Lower leg skin (tissue), 4 donors: Measurements from ENCODE around the gene CLIP2. TPM values are rescaled to one million over a fixed set of nuclear protein-coding genes. Genes with fewer than 3 reads are reported as not detected.
"Not testable (repeated sequence)": the region's sequence is repeated elsewhere in the genome, so short reads cannot be mapped to it uniquely, and the experiment has no call there.

ENCODE experiments used
- DNase-seq, 2 donors: peaks; one replicate each; pipeline ENCODE4 v3.0.0-alpha.2; 2019; ENCODE audit warnings: low spot score in 2 of 2
- H3K4me3 ChIP-seq: fragments of 200-600 bp; sonication (generic); 2 replicates; pipeline ENCODE4 v1.5.1; 2017; ENCODE audit warnings: mild to moderate bottlenecking, low read depth; ENCODE audit not compliant: poor library complexity, severe bottlenecking
- POLR2A ChIP-seq, 2 donors: fragments of 450-650 bp; IDR thresholded peaks; one replicate each; pipeline ENCODE4 v1.6.1; 2016 to 2017; ENCODE audit warnings: antibody characterized with exemption in 2 of 2, mild to moderate bottlenecking in 1 of 2, moderate library complexity in 1 of 2
- WGBS, 2 donors: methylation state at CpG; one replicate each; pipeline ENCODE4 v1.1.5; 2018; 5-methylcytosine and 5-hydroxymethylcytosine counted together
- intact Hi-C: fragments of 100-400 bp; cut with DNase I; formaldehyde crosslinking; loops from one replicate; pipeline ENCODE4 v1.15.0; 2023; ENCODE audit warnings: low total_unique reads
- total RNA-seq, 4 donors: library from RNA; depleted of rRNA; stranded (reverse); fragments of >200 nt; gene quantifications; one replicate each; pipeline ENCODE4 v1.1.0, GENCODE V29; 2016
- TF ChIP-seq, protein P1 (sequence below), 3 donors: fragments of 450-650 bp; IDR thresholded peaks; one replicate each; pipeline ENCODE4 v1.5.1; 2016; ENCODE audit warnings: antibody characterized with exemption in 3 of 3, mild to moderate bottlenecking in 3 of 3, moderate library complexity in 2 of 3

The CLIP2 gene
- total RNA-seq, 4 donors from 2014 or later = 29.1 to 60.2 (median 52.5) TPM

DNA sequence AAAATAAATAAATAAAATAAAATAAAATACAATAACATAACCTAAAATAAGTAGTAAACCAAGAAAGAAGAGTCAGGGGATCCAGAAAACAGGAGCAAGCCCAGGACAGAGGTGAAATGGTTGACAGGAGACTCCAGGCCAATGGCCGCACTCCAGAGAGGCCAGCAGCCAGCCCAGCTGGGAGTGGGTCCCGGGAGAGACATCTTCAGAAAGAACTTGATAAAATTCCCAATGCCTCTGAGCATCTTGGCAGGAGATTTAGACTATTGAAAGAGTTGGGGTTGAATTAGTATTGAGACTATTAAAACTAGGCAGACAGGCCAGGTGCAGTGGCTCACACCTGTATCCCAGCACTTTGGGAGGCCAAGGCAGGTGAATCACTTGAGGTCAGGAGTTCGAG lies 62.6 kb downstream of the CLIP2 start:
- no peak for DNase-seq
- intact Hi-C loops = no loop called here
- TF ChIP-seq POLR2A (IDR thresholded peaks at IDR 0.05) = no peak
- 43 to 65% methylated on average over 3 of the region's 3 CpGs for WGBS, 2 donors
- H3K4me3 ChIP-seq = no peak overlapping the region

DNA sequence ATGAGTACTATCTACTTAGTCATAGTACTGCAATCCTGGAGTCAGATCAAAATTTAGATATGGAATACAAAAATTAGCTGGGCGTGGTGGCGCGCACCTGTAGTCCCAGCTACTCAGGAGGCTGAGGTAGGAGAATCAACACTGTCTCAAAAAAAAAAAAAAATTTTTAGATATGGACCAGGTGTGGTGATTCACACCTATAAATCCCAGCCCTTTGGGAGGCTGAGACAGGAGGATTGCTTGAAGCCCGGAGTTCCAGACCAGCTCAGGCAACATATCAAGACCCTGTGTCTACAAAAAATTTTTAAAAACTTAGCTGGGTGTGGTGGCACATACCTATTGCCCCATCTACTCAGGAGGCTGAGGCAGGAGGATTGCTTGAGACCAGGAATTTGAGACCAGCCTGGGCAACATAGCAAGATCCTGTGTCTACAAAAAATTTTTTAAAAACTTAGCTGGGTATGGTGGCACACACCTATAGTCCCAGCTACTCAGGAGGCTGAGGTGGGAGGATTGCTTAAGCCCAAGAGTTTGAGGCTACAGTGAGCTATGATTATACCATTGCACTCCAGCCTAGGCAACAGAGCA lies 63.4 kb downstream of the CLIP2 start:
- H3K4me3 ChIP-seq, intact Hi-C loops, DNase-seq: not testable (repeated sequence)
- 67 to 97% methylated on average over 4 of the region's 4 CpGs for WGBS, 2 donors

DNA sequence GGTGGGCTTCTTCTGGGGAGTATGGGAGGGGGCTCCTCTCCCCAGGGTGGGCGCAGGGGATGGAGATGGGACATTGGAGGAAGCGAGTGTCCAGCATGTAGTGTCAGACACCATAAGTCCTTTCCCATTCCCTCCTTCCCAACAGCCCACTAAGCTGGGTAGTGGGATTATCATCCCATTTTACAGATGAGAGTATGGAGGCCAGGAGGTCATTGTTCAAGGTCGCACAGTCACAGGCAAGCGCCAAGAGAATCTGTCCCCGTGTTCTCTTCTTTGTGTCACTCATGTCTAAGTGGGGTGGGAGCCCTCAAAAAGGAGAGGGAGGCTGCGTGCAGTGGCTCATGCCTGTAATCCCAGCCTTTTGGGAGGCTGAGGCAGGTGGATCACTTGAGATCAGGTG lies 64.8 kb downstream of the CLIP2 start:
- TF ChIP-seq, protein P1, sequence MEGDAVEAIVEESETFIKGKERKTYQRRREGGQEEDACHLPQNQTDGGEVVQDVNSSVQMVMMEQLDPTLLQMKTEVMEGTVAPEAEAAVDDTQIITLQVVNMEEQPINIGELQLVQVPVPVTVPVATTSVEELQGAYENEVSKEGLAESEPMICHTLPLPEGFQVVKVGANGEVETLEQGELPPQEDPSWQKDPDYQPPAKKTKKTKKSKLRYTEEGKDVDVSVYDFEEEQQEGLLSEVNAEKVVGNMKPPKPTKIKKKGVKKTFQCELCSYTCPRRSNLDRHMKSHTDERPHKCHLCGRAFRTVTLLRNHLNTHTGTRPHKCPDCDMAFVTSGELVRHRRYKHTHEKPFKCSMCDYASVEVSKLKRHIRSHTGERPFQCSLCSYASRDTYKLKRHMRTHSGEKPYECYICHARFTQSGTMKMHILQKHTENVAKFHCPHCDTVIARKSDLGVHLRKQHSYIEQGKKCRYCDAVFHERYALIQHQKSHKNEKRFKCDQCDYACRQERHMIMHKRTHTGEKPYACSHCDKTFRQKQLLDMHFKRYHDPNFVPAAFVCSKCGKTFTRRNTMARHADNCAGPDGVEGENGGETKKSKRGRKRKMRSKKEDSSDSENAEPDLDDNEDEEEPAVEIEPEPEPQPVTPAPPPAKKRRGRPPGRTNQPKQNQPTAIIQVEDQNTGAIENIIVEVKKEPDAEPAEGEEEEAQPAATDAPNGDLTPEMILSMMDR (IDR thresholded peaks at IDR 0.05) = no peak
- TF ChIP-seq POLR2A (IDR thresholded peaks at IDR 0.05) = no peak
- WGBS, 2 donors = 96 to 99% methylated on average over 6 of the region's 6 CpGs
- no peak for DNase-seq
- H3K4me3 ChIP-seq = no peak overlapping the region
- intact Hi-C loops = no loop called here

DNA sequence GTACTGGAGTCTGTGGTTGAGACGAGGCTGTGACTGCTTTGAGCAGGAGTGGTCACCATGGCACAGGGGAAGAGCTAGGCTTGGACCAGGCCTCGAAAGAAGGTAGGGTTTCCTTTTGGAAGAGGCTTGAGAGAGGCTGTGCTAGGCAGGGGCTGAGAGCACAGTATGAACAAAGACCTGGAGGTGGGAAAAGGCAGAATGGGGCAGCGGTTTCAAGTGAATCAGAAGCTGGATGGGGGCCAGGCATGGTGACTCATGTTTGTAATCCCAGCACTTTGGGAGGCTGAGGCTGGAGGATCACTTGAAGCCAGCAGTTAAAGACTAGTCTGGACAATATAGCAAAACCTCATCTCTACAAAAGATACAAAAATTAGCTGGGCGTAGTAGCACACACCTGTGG lies 65.9 kb downstream of the CLIP2 start:
- intact Hi-C loops = no loop called here
- WGBS, 2 donors = 72 to 84% methylated on average over 4 of the region's 4 CpGs
- no peak for DNase-seq
- no peak overlapping the region for H3K4me3 ChIP-seq
- no peak for TF ChIP-seq POLR2A (IDR thresholded peaks at IDR 0.05)
- TF ChIP-seq, protein P1 (IDR thresholded peaks at IDR 0.05) = no peak

DNA sequence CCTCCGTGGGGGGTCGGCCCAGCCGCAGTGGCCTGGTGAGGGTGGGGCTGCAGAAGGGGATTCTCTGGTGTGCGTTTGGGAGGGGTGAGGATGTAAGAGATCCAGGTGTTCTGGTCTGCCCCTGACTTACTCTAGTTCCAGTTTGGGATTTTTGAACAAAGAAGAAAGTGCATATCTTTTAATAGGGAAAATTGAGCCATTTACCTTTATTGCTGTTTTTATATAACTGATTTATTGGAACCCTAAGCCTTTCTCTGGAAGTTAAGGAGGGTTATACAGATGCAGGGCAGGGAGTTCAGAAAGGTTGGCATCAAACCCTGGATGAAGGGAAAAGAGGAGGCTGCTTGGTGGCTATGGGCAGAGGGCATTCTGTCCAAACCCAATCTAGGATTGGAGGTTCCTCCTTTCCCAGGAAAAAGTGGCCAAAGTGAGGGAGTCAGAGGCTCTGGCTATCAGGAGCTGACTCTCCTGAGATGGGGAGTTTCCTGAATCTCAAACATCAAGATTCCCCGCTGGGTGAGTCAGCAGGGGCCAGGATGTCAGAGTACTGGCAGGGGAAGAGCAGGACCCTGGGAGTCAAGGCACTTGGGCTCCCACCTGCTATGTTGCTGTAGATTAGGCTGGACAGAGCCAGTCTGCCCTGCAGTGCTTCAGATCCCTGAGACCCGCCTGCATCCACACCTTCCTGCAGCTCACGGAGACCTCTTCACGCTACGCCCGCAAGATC lies 67.5 kb downstream of the CLIP2 start:
- TF ChIP-seq POLR2A (IDR thresholded peaks at IDR 0.05) = no peak
- TF ChIP-seq, protein P1 (IDR thresholded peaks at IDR 0.05) = no peak
- intact Hi-C loops = no loop called here
- no peak for DNase-seq
- WGBS, 2 donors = 96 to 97% methylated on average over 10 of the region's 10 CpGs
- H3K4me3 ChIP-seq = no peak overlapping the region

DNA sequence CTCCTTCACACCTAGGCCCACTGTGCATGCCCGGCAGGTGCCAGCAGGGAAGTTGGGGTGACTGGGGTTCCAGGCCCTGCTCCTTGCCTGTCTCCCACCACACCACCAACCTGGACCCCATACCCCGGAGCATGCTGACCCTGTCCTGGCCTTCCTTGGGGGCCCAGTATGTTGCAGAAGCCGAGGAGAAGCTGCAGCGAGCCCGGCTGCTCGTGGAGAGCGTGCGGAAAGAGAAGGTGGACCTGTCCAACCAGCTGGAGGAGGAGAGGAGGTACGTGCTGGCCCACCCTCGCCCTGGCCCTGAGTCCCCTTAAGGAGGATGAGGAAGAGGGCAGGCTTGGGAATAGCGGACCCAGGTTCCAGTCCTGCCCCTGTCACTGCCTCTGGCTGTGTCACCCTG lies 70.8 kb downstream of the CLIP2 start:
- TF ChIP-seq POLR2A (IDR thresholded peaks at IDR 0.05) = no peak
- TF ChIP-seq, protein P1 (IDR thresholded peaks at IDR 0.05) = no peak
- no peak overlapping the region for H3K4me3 ChIP-seq
- intact Hi-C loops = no loop called here
- WGBS, 2 donors = 97 to 99% methylated on average over 9 to 11 of the region's 11 CpGs
- DNase-seq = no peak

DNA sequence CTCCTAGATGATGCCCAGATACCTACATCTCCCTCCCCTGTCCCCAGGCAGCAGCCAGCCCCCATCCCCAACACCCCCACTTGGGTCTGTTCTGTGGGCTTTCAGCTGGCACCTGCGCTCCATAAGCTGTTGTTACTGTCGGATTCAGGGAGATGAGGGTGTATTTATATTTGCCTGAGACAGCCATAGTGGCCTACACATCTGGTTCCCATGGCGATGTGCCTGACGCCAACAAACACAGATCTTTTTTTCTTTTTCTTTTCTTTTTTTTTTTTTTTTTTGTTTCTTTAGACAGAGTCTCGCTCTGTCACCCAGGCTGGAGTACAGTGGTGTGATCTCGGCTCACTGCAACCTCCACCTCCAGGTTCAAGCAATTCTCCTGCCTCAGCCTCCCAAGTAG lies 73.1 kb downstream of the CLIP2 start:
- WGBS, 2 donors = 87 to 89% methylated on average over 6 of the region's 6 CpGs
- TF ChIP-seq, protein P1 (IDR thresholded peaks at IDR 0.05) = no peak
- no peak for TF ChIP-seq POLR2A (IDR thresholded peaks at IDR 0.05)
- DNase-seq = no peak
- intact Hi-C loops = no loop called here
- no peak overlapping the region for H3K4me3 ChIP-seq
